HG03025 (cell line): ENCODE results near the gene THYN1.

Source experiments
- ATAC-seq: cut with Tn5 transposase; IDR thresholded peaks from one replicate; pipeline ENCODE4 v1.9.1; 2021; ENCODE audit warnings: mild to moderate bottlenecking, moderate library complexity; ENCODE audit not compliant: unreplicated experiment, low FRiP score

The THYN1 gene

DNA sequence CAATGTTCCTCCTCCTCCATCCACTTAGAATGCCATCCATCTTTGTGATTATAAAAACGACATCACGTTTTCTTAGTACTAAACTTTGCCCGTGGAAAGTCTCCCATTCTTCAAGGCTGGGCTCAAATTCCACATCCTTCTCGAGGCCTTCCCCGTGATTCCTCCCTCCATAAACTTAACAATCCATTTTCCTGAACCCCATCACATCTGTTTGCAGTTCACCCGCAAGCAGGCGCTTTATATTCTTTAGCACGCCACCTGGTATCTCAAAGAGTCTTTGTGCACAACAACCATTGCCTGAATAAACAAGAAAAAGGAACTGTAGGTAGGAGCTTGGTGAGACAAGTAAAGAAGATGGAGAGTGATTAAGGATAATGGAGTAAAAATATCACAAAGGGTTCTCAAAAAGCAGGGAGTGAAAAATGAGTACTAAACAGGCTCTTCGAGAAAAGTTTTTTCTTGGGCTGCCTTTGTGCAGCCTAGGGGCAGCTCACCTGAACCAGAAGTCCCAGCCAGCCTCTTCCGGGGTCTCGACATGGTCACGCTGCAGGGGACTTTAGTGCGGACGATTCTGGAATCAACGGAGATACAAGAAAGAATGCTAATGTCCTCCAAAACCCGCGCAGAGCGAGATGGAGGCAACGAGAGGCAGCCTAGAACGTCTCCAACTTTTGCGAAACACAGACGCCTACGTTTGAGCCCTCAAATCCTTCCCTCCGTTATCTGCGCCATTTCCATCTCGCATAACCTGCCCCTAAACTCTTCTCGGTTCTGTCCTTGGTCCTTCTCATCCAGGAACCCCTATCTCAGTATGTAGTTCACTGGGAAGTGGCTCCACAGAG lies 585 bp downstream of the THYN1 start:
- peak; percentile 17 for ATAC-seq

DNA sequence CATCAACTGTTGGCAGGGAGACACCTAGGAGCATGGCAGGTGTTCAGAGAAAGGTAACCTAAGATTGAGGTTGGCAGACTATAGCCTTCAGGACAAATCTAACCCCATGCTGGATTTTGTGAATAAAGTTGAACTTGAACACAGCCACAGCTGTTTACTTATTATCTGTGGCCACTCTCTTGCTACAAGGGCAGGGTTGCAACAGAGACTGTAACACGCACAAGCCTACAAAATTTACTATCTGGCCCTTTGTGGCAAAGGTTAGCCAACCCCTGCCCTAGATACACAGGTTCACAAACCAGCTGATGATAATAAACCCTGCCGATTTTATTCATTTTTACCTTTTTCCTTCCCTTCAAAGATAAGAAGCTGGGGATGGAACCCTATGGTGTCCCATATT lies 2.5 kb downstream of the THYN1 start:
- ATAC-seq: no peak

DNA sequence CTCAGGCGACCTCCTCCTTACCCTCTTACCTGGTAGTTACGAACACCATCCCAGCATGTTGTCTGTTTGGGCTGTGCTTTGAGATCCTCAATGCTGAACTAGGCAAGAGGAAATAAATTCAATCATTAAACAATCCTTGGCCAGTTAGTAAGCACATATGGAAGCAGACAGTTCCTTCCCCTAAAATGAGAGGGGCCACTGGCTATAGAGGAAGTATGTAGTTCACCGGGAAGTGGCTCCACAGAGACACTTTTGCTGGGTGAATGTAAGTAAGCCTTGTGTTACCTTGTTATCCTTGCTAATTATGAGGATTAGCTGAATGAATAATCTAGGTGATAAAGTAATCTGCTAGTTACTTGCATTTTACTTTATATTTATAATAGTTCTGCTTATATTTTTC lies 2.9 kb downstream of the THYN1 start:
- no peak for ATAC-seq

DNA sequence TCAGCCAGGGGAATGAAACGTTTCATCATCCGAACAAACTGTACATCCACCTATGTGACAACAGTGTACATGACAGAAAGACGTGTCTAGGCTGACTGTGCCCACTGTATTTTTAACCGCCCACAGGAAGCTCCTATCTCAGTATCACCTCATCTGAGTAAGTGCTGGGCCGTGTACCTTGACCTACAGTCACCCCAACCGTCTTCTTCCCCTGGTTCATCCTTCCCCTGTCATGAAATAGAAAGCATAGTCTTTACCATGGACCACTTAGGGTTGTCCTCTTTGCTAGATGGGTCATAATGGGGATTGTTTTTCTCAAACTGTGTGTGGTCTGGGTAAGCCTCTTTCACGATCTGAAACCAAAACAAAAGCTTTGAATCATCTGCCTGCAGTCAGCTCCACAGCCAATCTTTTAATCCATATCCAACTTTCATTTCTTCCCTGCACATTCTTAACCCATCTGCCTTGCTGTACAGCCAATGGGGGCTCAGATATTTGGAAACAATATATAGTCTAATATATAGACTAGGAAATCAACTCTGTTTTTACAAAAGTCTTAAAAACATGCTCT lies 4.2 kb downstream of the THYN1 start:
- ATAC-seq: no peak

DNA sequence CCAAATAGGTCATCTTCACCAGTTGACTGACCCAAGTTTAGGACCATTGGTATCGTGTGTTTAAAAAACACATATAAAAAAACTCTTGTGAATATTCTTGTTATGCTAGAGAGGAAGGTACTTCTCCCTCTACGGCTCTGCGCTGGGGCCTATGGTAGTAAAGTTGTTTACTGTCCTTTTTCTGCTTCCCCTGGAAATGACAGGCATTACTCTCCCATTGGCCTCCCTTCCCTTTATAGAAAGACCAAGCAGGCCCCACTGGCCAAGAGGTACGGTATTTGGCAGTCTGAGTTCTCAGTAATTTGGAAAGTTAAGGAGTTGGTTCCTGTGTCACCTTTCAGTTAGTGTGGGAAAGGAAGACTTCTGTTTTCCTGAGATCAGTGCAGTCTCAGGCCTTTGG lies 6.5 kb downstream of the THYN1 start:
- no peak for ATAC-seq

DNA sequence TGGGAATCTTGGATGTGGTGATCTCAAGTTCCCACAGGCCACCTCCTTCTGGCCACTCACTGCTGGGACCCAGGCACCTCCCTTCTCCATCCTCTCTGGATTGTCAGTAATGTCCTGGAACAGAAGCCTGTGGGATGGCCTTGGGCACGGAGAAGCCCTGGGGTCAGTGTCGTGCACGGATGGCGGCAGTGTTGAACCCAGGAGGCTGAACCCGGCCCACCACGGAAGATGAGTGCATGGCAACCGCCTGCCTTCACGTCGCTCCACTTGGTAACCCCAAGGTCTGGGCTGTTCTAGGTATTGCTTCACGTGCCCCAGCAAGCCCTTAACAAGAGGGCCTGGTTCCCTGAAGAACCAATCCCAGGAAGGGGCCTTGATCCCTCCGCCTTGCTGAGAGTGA lies 7.1 kb downstream of the THYN1 start:
- no peak for ATAC-seq

DNA sequence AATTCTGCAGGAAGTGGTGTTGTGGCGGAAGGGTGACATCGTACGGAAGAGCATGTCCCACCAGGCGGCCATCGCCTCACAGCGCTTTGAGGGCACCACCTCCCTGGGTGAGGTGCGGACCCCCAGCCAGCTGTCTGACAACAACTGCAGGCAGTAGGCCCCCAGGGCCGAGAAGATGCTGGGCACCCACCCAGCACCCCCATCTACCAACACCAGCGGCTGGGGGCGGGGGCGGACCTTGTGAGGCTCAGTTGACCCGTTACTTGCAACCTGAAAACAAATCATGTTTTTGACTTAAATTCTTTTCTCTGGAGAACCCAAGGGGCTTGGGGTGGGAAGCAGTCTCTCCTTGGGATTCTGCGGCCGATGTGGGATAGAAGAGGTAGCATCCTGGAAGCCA lies 7.7 kb downstream of the THYN1 start:
- ATAC-seq: no peak

DNA sequence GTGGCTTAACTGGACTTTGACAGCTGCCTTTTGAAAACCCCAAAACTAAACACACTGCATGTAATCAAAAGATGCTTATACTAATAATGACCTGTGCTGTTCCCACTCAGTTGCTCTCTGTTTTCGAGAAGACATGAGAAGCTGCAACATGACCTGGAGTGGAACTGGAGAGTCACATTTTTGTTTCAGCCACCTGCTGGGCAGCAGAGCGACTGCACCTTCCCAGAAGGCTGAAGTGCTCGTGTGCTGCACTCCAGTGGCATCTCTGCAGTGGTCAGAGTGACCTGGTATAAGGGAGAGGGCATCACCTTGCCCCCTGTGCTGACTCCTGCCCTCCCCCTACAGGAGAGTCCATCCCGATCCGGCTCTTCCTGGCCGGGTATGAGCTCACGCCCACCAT lies 8.6 kb downstream of the THYN1 start:
- peak; percentile 62 for ATAC-seq

DNA sequence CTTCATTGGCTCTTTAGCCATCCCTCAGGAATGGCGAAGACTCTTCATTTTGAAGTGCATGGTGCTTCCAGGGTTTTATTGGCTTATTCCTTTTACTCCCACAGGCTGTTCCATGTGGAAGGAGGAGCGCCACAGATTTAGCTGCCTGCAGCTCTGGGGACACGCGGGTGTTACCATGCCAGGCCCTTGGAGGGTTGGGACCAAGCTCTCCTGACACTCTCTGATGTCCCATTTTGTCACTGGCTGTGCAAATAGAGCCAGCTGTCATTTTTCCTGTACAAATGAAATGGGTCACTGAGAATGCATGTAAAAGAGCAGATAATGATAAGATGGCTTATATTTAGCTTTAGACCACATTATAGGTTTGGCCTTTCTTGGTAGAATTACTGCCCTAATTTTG lies 9.2 kb downstream of the THYN1 start:
- ATAC-seq: no peak

DNA sequence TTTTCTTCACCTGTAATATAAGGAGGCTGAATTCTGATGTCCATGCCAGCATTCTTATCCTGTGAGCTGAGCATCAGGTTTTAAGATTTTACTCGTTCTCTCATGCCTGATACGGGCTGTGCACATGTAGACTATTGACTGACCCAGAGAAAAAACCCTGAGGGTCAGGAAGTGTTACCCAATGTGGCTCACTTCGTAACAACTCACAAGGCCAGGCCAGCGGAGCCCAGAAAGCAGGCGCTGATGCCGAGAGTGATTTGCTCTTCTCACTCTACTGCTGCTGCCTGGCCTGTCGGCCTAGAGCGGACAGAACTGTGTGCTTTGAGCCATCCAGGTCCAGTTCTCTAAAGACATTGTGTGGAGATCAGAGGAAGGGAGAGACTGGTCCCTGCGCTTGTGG lies 10.8 kb downstream of the THYN1 start:
- no peak for ATAC-seq

DNA sequence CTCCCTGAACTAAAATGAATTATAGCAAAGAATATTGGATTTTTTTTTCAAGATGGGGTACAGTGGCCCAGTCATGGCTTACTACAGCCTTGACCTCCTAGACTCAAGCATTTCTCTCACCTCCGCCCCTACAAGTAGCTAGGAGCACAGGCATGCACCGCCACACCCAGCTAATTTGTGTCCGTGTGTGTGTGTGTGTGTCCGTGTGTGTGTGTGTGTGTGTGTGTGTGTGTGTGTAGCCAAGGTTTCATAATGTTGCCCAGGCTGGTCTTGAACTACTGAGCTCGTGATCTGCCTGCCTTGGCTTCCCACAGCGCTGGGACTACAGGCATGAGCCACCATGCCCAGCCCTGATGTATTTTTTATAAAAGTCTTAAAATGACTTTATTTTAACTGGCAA lies 12.6 kb downstream of the THYN1 start:
- no peak for ATAC-seq

DNA sequence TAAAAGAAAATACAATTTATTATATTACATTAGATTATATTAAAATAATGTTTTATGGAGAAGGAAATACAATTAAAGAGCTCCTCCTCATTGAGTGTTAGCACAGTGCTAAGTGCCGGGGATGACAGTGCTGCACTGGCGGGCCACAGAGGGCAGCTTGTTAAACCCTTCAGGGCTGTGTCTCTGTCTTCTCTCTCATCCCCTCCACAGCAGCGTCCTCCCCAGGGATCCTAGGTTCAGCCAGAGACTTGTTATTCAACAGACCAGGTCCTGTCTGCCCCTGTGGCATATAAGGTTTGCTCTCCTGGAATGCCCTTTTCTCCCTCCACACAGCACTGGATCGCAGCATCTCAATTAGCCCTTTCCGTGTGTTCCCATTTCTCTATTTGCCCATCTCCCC lies 14.2 kb downstream of the THYN1 start:
- ATAC-seq: no peak

DNA sequence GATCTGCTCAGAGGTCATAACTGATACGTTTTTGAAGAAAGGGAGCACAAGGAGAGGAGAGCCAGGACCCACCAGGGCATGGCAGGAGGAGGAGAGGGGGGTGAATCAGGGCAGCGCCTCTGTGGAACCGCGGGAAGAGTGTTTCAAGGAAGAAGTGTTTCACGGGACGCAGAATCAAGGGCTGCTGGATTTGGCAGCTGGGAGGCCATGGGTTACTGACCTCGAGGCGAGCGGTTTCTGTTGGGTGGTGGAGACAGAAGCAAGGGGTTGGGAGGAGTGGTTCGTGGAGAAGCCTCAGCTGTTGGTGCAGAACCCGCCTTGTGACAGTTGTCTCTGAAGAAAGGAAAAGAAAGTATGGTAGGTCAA lies 15.6 kb downstream of the THYN1 start:
- ATAC-seq: no peak

DNA sequence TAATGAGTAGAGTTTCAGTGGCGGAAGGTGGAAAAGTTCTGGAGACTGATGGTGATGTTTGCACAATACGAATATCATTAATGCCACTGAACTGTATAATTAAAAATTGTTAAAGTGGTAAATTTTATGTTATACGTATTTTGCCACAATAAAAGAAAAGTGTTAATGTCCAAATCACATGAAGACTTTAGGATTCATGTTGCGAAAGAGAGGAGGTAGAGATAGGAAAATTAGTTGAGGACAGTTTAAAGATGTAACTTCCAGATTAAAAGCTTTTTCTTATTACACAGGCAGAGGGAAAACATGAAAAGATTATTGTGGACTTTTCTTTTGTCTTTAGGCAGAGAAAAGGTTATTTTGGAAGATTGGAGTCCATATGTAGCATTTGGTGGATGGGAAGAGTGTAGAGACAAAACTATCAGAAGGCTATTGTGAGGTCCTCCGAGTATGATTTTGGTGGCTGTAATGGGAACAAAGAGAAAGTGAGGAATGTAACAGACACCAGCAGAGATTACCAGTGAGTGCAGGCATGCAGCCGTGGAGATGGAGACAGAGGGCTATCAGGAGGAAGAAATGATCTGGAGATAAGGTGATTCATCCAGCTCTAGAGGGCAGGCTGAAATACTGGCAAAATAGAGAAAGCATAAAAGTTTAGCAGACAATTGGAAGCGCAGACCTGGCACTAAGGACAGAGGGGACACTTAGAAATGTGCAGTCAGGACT lies 16.2 kb downstream of the THYN1 start:
- ATAC-seq: no peak

DNA sequence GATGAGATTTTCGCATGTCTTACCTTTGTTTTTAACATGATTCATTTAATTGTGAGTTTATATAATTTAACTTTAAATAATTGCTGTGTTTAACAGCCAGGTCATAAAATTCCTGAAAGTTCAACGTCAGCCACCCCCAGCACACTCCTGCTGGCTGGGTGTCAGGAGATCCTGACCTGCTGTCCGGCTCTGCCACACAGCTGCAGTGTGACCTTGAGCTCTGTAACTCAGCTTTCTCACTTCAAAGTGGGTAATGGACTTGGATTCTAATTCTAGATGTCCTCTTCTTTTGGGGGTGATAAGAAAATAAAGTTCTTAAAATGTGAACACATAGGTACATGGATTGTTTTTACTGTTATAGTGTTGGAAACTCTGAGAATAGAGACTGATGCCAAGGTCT lies 17.8 kb downstream of the THYN1 start:
- no peak for ATAC-seq

DNA sequence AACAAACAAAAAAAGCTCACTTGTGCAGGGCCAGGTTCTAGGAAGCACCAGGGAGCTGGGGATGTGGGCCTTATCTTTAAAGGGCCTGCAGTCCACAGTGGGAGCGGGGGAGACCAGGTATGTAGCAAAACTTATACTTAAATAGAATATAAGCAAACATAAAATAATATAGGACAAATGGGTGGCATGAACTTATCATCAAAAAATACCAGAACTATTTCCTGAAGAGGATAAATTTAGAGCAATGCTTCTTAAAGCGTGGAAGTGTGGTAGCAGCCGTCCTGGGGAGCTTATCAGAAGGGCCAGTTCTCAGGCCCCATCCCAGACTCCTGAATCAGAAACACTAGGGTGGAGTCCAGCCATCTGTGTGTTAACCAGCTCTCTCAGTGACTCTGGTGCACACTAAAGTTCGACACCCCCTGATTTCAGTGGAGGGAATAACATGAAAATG lies 19.4 kb downstream of the THYN1 start:
- no peak for ATAC-seq

DNA sequence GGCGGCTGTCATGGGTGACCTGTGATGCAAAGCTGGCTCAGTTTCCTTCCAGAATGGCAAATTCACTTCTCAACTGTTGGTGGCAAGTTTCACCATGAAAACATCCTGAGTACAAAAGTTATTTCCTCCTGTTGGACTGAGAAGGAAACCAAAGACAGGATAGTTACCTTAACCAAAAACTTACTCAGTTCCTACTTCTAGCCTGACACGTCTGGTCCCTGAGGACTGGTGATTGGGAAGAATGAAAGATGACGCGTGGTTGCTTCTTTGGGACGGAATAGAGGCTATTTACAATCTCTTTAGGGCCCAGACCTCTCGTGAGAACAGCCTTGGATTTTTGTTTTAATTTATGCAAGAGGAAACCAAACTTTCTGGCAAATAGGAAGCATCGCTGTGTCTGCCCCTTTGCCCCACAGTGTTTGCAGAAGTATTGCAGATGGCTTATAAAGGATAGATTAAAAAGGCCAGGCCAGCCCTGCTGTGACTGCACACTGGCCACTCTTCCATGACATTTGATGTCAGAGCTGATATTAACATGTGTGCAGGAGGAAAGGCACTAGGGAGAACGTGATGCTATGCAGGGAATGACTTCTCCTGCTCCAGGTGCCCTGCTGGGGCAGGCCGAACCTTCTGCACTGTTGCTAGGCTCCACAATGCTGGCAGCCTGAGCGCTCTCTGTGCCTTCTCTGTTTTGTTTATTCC lies 21.0 kb downstream of the THYN1 start:
- no peak for ATAC-seq

DNA sequence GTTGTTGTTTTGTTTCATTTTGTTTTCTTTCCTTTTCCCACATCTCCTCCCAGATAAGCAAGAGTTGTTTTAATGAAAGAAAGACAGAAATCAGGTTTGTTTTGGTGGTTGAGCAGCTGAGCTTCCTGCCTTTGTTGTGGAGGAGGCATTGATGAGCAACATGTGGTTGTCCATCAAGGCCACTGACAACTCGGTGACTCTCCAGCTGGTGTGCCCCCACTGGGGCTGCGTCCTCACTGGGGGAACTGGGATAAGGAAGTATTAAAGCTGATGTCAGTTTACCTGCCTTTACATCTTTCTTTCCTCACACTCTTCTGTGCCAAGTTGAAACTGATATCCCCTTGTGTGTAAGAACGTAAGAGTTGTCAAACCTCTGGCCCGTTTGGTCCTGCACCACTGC lies 22.8 kb downstream of the THYN1 start:
- ATAC-seq: no peak

DNA sequence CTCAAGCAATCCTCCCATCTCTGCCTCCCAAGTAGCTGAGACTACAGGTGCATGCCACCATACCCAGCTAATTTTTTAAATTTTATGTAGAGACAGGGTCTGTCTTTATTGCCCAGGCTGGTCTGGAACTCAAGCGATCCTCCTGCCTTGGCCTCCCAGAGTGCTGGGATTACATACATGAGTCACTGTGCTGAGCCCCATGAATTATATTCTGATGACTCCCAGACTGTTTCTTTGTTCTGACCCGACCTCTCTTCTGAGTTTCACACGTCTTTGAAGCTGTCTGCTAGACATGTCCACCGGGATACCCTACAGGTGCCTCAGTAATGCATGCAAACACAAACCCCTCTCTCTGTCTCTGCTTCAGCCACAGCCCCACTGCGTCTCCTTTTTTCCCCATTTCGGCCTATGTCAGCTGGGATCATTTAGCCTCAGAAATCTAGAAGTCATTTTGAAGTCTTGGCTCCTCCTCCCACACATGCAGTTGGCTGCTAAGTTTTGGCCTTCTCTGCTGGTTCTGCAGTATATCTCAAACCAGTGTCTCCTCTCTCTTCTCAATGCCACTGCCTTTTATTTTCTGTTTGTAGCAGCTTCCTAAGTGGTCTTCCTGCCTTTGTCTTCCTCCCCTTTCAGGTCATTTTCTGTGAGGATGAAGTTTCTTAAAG lies 23.9 kb downstream of the THYN1 start:
- ATAC-seq: no peak

DNA sequence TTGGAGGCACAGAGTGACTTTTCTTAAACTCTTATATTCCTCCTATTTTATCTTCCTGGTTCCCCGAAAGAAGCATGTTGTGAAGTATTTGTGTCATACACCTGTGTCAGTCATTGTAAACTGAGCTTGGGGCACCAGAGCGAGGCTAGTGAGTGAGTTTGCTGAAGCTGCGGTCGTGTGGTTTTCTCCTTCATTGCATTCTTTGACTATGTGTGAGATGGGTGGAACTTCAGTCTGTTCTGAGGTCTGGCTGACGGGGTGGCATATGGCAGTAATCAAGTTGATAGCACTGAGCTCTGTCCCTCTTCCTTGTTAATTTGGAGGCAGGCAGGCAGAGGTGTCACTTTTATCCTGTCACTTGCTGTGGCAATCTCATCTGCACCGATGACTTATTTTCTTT lies 24.5 kb downstream of the THYN1 start:
- ATAC-seq: peak; percentile 44
